Naive thymus-derived CD4-positive, alpha-beta T cell (primary cell): ENCODE results near the gene ASTL. TPM values are rescaled to one million over a fixed set of nuclear protein-coding genes. Genes with fewer than 3 reads are reported as not detected.
A peak's percentile ranks its signal among the peaks of the same experiment; 100 is the strongest.

Source experiments
- ATAC-seq: fragments of 150-1000 bp; cut with Tn5 transposase; 2 replicates; pipeline ENCODE4 v1.10.0; 2021; ENCODE audit warnings: mild to moderate bottlenecking, moderate library complexity
- CTCF ChIA-PET: fragments of 350-600 bp; sonication (Branson Sonifier 250); formaldehyde crosslinking; loops from one replicate; lab custom pipeline; 2021; ENCODE audit warnings: antibody characterized with exemption; lab: Charles Lee
- POLR2A ChIA-PET: fragments of 350-600 bp; sonication (Branson Sonifier 250); formaldehyde crosslinking; loops from one replicate; lab custom pipeline; 2021; ENCODE audit warnings: antibody characterized with exemption, inconsistent platforms; lab: Charles Lee
- DNase-seq, 9 donors: peaks; one replicate each; pipeline versions ENCODE4 v3.0.0 to v3.0.0-alpha.2; 2020 to 2022; ENCODE audit warnings: mixed read lengths in 1 of 9
- H3K27ac ChIP-seq: one replicate; pipeline ENCODE4 v1.7.0; 2013; ENCODE audit warnings: mild to moderate bottlenecking, low read depth, low read length, moderate library complexity
- H3K27me3 ChIP-seq, 2 donors: one replicate each; pipeline ENCODE4 v1.7.0; 2013; ENCODE audit warnings: low read length in 2 of 2, mild to moderate bottlenecking in 2 of 2, moderate library complexity in 2 of 2; ENCODE audit not compliant: control insufficient read depth in 2 of 2, insufficient read depth in 2 of 2
- H3K36me3 ChIP-seq, 3 experiments: 1 replicate in 2 of 3; 2 replicates in 1 of 3; pipeline ENCODE4 v1.7.0; 2013; ENCODE audit warnings: low read length in 3 of 3, mild to moderate bottlenecking in 3 of 3, moderate library complexity in 1 of 3; ENCODE audit not compliant: insufficient read depth in 3 of 3, control insufficient read depth in 2 of 3
- H3K4me1 ChIP-seq, 2 donors: one replicate each; pipeline ENCODE4 v1.7.0; 2013; ENCODE audit warnings: low read length in 2 of 2, mild to moderate bottlenecking in 2 of 2, moderate library complexity in 1 of 2; ENCODE audit not compliant: control insufficient read depth in 2 of 2, insufficient read depth in 2 of 2
- H3K4me3 ChIP-seq: 2 replicates; pipeline ENCODE4 v1.7.0; 2013; ENCODE audit warnings: mild to moderate bottlenecking, low read length
- H3K9me3 ChIP-seq, 3 experiments: 1 replicate in 2 of 3; 2 replicates in 1 of 3; pipeline ENCODE4 v1.7.0; 2013; ENCODE audit warnings: low read length in 3 of 3; ENCODE audit not compliant: control insufficient read depth in 2 of 3
- H3K27ac Mint-ChIP-seq, 9 donors: one replicate each; pipeline ENCODE4 v1.8.0; 2020 to 2022; ENCODE audit warnings: mixed read lengths in 9 of 9, mild to moderate bottlenecking in 8 of 9, moderate library complexity in 5 of 9, inconsistent platforms in 2 of 9
- H3K27me3 Mint-ChIP-seq, 5 donors: one replicate each; pipeline ENCODE4 v1.8.0; 2021 to 2022; ENCODE audit warnings: mixed read lengths in 5 of 5, mild to moderate bottlenecking in 1 of 5
- H3K36me3 Mint-ChIP-seq, 5 donors: one replicate each; pipeline ENCODE4 v1.8.0; 2020 to 2022; ENCODE audit warnings: mixed read lengths in 5 of 5, mild to moderate bottlenecking in 3 of 5, inconsistent platforms in 1 of 5
- H3K4me1 Mint-ChIP-seq, 7 donors: one replicate each; pipeline ENCODE4 v1.8.0; 2020 to 2022; ENCODE audit warnings: mixed read lengths in 7 of 7, mild to moderate bottlenecking in 3 of 7, inconsistent platforms in 1 of 7
- H3K4me3 Mint-ChIP-seq, 10 donors: one replicate each; pipeline ENCODE4 v1.8.0; 2020 to 2022; ENCODE audit warnings: mild to moderate bottlenecking in 10 of 10, mixed read lengths in 10 of 10, moderate library complexity in 6 of 10, inconsistent platforms in 2 of 10
- H3K9me3 Mint-ChIP-seq, 11 donors: one replicate each; pipeline ENCODE4 v1.8.0; 2020 to 2022; ENCODE audit warnings: mixed read lengths in 11 of 11, mild to moderate bottlenecking in 4 of 11, inconsistent platforms in 1 of 11, moderate library complexity in 1 of 11
- intact Hi-C, 2 donors: fragments of 100-400 bp; cut with micrococcal nuclease; formaldehyde crosslinking; loops; one replicate each; pipeline ENCODE4 v1.15.1; 2023
- polyA plus RNA-seq, 2 donors: library from polyadenylated mRNA; unstranded; fragments of 300-500 nt; fragmentation: Illumina TruSeq; gene quantifications; one replicate each; pipeline ENCODE4 v1.2.3, GENCODE V29; 2021
- total RNA-seq, 6 experiments: library from RNA in 5 of 6; stranded (reverse) in 5 of 6; gene quantifications; 1 replicate in 5 of 6; 2 replicates in 1 of 6; pipeline ENCODE4 v1.2.3 and lab custom pipeline; 2021 to 2026

The ASTL gene
- total and polyA plus RNA-seq, 7 experiments from 2014 or later = 0.19 to 7.5 (median 0.79) TPM; not detected in 1

GRCh38 chr2:96130483-96130882 is 7.8 kb downstream of the ASTL start:
- peaks cover 0 to 18% (median 0%) of the 10 kb centered on the region in 7 donors for H3K4me1 Mint-ChIP-seq
- peaks cover 0 to 30% (median 12%) of the 10 kb centered on the region in 5 donors for H3K36me3 Mint-ChIP-seq
- intact Hi-C loops = no loop called here

GRCh38 chr2:96129528-96130120 is 8.7 kb downstream of the ASTL start:
- H3K4me3 Mint-ChIP-seq = no peak overlapping the region
- Histone ChIP-seq H3K4me3 (no peak overlapping the region), H3K27ac (no peak overlapping the region), H3K4me1 (no peaks in the 10 kb centered on the region), H3K9me3 (no peaks in the 10 kb centered on the region), H3K27me3 (no peaks in the 10 kb centered on the region), H3K36me3 (peaks cover 0 to 13% (median 0%) of the 10 kb centered on the region in 3 experiments)
- peaks cover 0 to 18% (median 0%) of the 10 kb centered on the region in 7 donors for H3K4me1 Mint-ChIP-seq
- POLR2A ChIA-PET = interaction anchor here (0.6 kb wide), 1 partner anchor 125 kb away, joined by 4 read pairs; no protein-coding TSS in a partner anchor
- intact Hi-C loops = no loop called here
- peaks cover 0 to 8% (median 0%) of the 10 kb centered on the region in 5 donors for H3K27me3 Mint-ChIP-seq
- H3K27ac Mint-ChIP-seq = peak overlapping the region in 1 of 9 donors; percentile 24
- peaks cover 0 to 36% (median 12%) of the 10 kb centered on the region in 5 donors for H3K36me3 Mint-ChIP-seq
- no peaks in the 10 kb centered on the region for H3K9me3 Mint-ChIP-seq
- no peak for ATAC-seq
- CTCF ChIA-PET = no interaction called here
- DNase-seq = no peak

More at GRCh38 chr2:96130483-96130882, 7.8 kb downstream of the ASTL start:
- no peak overlapping the region for H3K4me3 ChIP-seq
- no peaks in the 10 kb centered on the region for H3K9me3 ChIP-seq
- Mint-ChIP-seq H3K27ac (peak overlapping the region in 3 of 9 donors; percentile 19 to 86 (median 26)), H3K9me3 (no peaks in the 10 kb centered on the region), H3K27me3 (no peaks in the 10 kb centered on the region), H3K4me3 (no peak overlapping the region)
- H3K27me3 ChIP-seq = no peaks in the 10 kb centered on the region
- DNase-seq (no peak), ATAC-seq (no peak)
- POLR2A ChIA-PET = interaction anchor here (1.3 kb wide), 1 partner anchor 17 kb away, joined by 3 read pairs; no protein-coding TSS in a partner anchor
- H3K27ac ChIP-seq = no peak overlapping the region
- CTCF ChIA-PET = interaction anchor here (1.8 kb wide), 1 partner anchor 14 kb away, joined by 4 read pairs; no protein-coding TSS in a partner anchor
- H3K4me1 ChIP-seq = no peaks in the 10 kb centered on the region
- peaks cover 0 to 7% (median 0%) of the 10 kb centered on the region in 3 experiments for H3K36me3 ChIP-seq

GRCh38 chr2:96128456-96128855 is 9.8 kb downstream of the ASTL start:
- intact Hi-C loops = no loop called here
- H3K9me3 Mint-ChIP-seq = no peaks in the 10 kb centered on the region
- peaks cover 0 to 41% (median 12%) of the 10 kb centered on the region in 5 donors for H3K36me3 Mint-ChIP-seq
- H3K27me3 Mint-ChIP-seq = peaks cover 0 to 11% (median 0%) of the 10 kb centered on the region in 5 donors
- peaks cover 0 to 18% (median 0%) of the 10 kb centered on the region in 7 donors for H3K4me1 Mint-ChIP-seq
- H3K27me3 ChIP-seq = no peaks in the 10 kb centered on the region
- ATAC-seq = no peak
- no peak for DNase-seq
- H3K4me3 Mint-ChIP-seq = no peak overlapping the region
- no peak overlapping the region for H3K27ac Mint-ChIP-seq
- H3K36me3 ChIP-seq = peaks cover 0 to 17% (median 0%) of the 10 kb centered on the region in 3 experiments
- no peaks in the 10 kb centered on the region for H3K4me1 ChIP-seq
- H3K27ac ChIP-seq = no peak overlapping the region
- ChIA-PET CTCF (no interaction called here), POLR2A (interaction anchor here (0.6 kb wide), 1 partner anchor 75 kb away, joined by 3 read pairs; no protein-coding TSS in a partner anchor)
- no peaks in the 10 kb centered on the region for H3K9me3 ChIP-seq
- H3K4me3 ChIP-seq = no peak overlapping the region

- CTCF ChIA-PET = interaction anchor here (2.2 kb wide), 1 partner anchor 50 kb away, joined by 7 read pairs; no protein-coding TSS in a partner anchor
- peak; percentile 3 for ATAC-seq
- peaks cover 0 to 13% (median 0%) of the 10 kb centered on the region in 7 donors for H3K4me1 Mint-ChIP-seq
- peak overlapping the region in 1 of 9 donors; percentile 6 for H3K27ac Mint-ChIP-seq
- POLR2A ChIA-PET = no interaction called here
- no peaks in the 10 kb centered on the region for H3K27me3 ChIP-seq
- H3K9me3 Mint-ChIP-seq = peaks cover 0 to 1% (median 0%) of the 10 kb centered on the region in 11 donors
- H3K4me3 ChIP-seq = no peak overlapping the region
- H3K9me3 ChIP-seq = no peaks in the 10 kb centered on the region
- H3K27ac ChIP-seq = no peak overlapping the region
- peaks cover 21 to 38% (median 23%) of the 10 kb centered on the region in 5 donors for H3K27me3 Mint-ChIP-seq
- intact Hi-C loops = loop anchor here in 1 of 2 donors (5.0 kb wide), 1 partner anchor 37 kb away; no protein-coding TSS in a partner anchor
- no peak for DNase-seq
- peaks cover 0 to 14% (median 0%) of the 10 kb centered on the region in 3 experiments for H3K36me3 ChIP-seq
- peaks cover 0 to 34% (median 12%) of the 10 kb centered on the region in 5 donors for H3K36me3 Mint-ChIP-seq
- H3K4me1 ChIP-seq = no peaks in the 10 kb centered on the region
- H3K4me3 Mint-ChIP-seq = no peak overlapping the region
Measured at GRCh38 chr2:96124406-96125265, 13.7 kb downstream of the ASTL start.

GRCh38 chr2:96123936-96124335 is 14.4 kb downstream of the ASTL start:
- H3K9me3 Mint-ChIP-seq = peaks cover 0 to 1% (median 0%) of the 10 kb centered on the region in 11 donors
- no peak overlapping the region for H3K27ac Mint-ChIP-seq
- no peak for ATAC-seq
- H3K4me1 Mint-ChIP-seq = peaks cover 0 to 13% (median 0%) of the 10 kb centered on the region in 7 donors
- no peaks in the 10 kb centered on the region for H3K27me3 ChIP-seq
- DNase-seq = no peak
- no peak overlapping the region for H3K4me3 Mint-ChIP-seq
- intact Hi-C loops = loop anchor here in 1 of 2 donors (5.0 kb wide), 1 partner anchor 37 kb away; no protein-coding TSS in a partner anchor
- H3K36me3 ChIP-seq = peaks cover 0 to 11% (median 0%) of the 10 kb centered on the region in 3 experiments
- no peaks in the 10 kb centered on the region for H3K4me1 ChIP-seq
- CTCF ChIA-PET = interaction anchor here (1.1 to 2.2 kb wide), 2 partner anchors 15 to 50 kb away, joined by 3 to 7 read pairs; partner anchors contain the start of gene ASTL
- peaks cover 0 to 30% (median 12%) of the 10 kb centered on the region in 5 donors for H3K36me3 Mint-ChIP-seq
- peaks cover 28 to 41% (median 30%) of the 10 kb centered on the region in 5 donors for H3K27me3 Mint-ChIP-seq
- H3K4me3 ChIP-seq = no peak overlapping the region
- no peaks in the 10 kb centered on the region for H3K9me3 ChIP-seq
- POLR2A ChIA-PET = no interaction called here
- no peak overlapping the region for H3K27ac ChIP-seq

- no peak for ATAC-seq
- peaks cover 0 to 30% (median 12%) of the 10 kb centered on the region in 5 donors for H3K36me3 Mint-ChIP-seq
- peaks cover 0 to 1% (median 0%) of the 10 kb centered on the region in 11 donors for H3K9me3 Mint-ChIP-seq
- H3K27me3 ChIP-seq = no peaks in the 10 kb centered on the region
- H3K4me1 ChIP-seq = no peaks in the 10 kb centered on the region
- POLR2A ChIA-PET = no interaction called here
- intact Hi-C loops = loop anchor here in 1 of 2 donors (5.0 kb wide), 1 partner anchor 36 kb away; no protein-coding TSS in a partner anchor
- no peak overlapping the region for H3K4me3 ChIP-seq
- peaks cover 0 to 13% (median 0%) of the 10 kb centered on the region in 7 donors for H3K4me1 Mint-ChIP-seq
- CTCF ChIA-PET = interaction anchor here (1.1 to 2.2 kb wide), 2 partner anchors 15 to 51 kb away, joined by 3 to 7 read pairs; partner anchors contain the start of gene ASTL
- H3K27ac Mint-ChIP-seq = no peak overlapping the region
- no peak for DNase-seq
- no peak overlapping the region for H3K27ac ChIP-seq
- peaks cover 0 to 11% (median 0%) of the 10 kb centered on the region in 3 experiments for H3K36me3 ChIP-seq
- H3K4me3 Mint-ChIP-seq = no peak overlapping the region
- peaks cover 30 to 44% (median 33%) of the 10 kb centered on the region in 5 donors for H3K27me3 Mint-ChIP-seq
- H3K9me3 ChIP-seq = no peaks in the 10 kb centered on the region
Measured at GRCh38 chr2:96123290-96123689, 15.0 kb downstream of the ASTL start.
